ENCODE results near the gene NNT.
"Not testable (repeated sequence)": the region's sequence is repeated elsewhere in the genome, so short reads cannot be mapped to it uniquely, and the experiment has no call there.

The NNT gene

DNA sequence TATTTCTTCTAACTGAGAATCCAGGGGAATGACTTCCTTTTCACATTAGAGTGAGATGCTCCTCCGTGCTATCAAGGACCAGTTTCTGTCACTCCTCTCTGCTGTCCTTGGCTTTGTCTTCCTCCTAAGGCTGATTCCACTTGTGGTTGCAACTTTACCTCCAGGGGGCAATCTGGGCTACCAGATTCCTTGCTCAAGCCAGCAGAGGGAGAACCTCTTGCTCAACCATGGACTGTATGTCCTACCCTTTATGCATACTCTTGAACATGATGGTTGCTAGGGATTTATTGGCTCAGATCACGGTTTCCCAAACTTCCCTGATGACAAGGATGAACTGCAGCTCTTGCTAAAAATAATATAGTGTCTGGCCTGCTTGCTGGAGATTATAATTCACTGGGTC lies 24.0 kb downstream of the NNT start:
- no peak for DNase-seq (ENCODE audit: low read depth in 2 of 2)

DNA sequence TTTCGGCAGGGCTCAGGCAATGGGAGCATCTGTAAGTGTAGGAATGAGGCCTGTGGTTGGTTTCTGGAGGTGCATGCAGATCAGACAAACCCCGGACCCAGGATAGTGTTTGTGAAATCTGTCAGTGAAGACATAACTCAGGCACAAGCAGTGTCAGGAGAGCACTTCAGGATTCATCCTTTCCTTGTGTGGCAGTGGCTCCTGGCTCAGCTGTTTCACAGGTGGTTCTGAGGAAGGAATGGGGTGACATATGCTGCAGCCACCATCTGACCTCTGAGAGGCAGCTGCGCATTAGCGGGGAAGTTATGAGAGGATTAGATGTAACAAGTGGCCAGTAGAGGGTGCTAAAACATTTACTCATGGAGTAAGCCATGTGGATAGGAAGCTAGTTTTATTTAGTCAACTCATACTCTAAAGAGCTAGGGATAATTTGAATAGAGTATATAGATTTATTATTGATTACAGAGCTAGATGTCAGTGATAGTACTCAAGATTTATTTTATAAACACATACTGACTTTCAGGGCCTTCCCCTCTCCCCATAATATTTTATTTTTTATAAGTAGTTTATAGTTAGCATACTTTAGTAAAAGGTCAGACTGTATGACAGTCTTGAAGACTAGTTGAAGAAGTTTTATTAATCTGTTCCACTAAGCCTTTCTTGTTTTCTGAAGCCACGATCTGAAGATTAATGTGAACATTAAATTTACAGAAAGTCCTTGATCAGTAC lies 28.4 kb downstream of the NNT start:
- DNase-seq (ENCODE audit: low read depth in 2 of 2): peak in 1 of 2 experiments; percentile 6

DNA sequence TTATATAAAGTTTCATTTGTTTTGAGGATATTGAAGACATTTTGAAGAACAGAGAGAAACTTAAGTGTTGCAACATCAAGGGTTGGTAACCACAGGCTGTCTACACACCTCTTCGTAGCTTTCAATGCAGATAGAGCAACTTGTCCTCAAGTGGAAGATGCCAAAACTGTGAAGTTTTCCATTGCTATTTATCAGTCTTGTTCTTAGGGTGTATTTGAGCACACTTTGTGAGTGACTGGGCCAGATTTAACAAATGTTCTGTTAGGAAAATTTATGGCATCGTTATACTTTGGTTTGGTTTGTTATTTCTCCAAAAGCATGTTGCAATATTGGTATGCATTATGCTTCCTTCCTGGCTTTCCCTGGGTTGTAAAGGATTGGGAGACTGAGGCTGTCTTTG lies 31.6 kb downstream of the NNT start:
- DNase-seq (ENCODE audit: low read depth in 2 of 2): no peak

DNA sequence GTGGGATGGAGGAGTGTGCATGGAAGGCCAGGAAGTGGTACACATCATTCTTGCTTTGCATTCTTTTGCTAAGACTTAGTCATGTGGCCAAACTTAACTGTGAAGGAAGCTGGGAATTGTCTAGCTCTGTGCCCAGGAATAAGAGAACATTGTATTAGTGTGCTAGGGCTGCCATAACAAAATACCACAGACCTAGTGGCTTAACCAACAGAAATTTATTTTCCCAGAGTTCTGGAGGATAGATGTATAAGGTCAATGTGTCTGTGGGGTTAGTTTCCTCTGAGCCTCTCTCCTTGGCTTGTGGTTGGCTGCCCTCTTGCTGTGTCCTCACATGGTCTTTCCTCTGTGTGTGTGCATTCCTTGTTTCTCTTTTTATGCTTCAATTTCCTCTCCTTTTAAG lies 32.4 kb downstream of the NNT start:
- DNase-seq (ENCODE audit: low read depth in 2 of 2): no peak

DNA sequence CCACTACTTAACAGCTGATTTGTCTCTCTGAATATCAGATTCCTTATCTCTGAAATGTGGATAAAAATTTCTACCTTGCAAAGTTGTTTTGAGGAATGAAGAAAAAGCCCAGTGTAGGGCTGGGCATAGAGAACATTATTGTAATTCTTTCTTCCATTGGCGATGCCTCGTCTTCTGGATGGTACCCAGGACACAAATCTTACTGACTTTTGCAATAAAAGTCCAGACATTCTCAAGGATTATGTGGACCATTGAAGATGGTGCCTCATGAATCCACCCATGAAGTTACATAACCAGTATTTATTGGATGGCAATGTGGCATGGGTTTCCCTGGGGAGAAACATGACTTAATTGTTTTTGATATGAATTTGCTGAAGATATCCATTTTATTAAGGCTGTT lies 33.1 kb downstream of the NNT start:
- DNase-seq (ENCODE audit: low read depth in 2 of 2): no peak

DNA sequence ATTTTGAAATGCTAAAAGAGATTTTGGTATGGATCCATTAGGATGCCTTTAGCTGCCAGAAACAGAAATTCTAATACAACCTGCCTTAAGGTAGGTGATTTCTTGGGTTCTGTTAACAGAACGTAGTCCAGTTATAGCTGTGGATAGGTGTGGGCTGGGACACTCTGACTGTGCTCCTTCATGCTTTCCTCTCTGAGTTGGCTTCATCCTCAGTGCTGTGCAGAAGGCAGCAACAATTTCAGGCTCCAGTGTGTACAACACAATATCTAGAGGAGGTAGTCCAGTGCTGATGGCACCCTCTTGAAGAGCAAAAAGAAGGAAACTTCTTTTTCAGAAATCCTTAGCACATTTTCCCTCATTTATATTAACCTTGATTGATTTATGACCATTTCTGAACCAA lies 34.4 kb downstream of the NNT start:
- DNase-seq (ENCODE audit: low read depth in 2 of 2): no peak

DNA sequence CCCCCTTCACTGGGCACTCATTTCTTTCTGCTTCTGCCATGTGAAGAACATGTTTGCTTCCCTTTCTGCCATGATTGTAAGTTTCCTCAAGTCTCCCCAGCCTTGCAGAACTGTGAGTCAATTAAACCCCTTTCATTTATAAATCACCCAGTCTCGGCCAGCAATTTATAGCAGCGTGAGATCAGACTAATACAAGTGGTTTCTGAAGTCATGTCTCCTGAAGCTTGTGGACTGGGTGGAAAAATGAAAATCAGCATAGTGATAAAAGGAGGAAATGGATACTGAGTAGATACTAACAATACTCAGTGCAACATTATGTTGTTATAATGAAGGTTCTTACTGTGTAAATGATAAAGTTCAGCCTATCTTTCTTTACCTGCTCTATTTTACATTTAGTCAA lies 35.1 kb downstream of the NNT start:
- DNase-seq (ENCODE audit: low read depth in 2 of 2): no peak

DNA sequence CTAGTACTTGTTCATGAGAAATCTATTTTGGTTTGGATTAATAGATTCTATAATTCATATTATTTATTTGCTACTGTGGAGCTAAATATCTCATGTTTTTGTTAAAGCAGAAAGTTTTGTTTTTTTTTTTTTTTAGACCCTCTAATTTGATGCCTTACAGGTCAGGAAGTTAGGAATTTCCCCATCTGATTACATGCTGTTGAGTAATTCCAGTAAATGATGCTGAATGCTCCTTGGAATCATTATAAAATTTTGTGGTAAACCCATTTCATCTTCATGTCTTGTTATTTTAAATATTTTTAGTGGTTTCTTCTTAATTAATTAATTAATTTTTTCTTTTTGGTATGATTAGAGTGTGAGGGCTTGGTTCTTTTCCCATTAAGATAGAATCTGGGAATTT lies 35.6 kb downstream of the NNT start:
- no peak for DNase-seq (ENCODE audit: low read depth in 2 of 2)

DNA sequence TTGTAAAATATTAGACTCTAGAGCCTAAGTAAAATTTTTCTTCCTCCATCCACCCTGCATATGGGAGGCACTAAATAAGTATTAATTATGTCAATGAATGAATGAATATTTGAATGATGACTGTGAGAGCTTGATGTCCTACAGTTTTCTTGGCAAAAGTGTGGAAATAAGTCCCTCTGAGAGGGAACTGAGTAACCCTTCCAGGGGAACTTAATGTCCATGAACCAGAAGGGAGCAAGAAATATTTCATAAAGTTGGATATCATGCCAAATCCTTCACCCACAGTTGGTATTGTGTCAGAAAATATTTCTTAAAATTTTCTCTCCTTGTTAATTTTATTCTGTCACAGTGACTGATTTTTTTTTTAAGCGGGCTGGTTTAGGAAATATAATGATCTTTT lies 36.6 kb downstream of the NNT start:
- DNase-seq (ENCODE audit: low read depth in 2 of 2): no peak

DNA sequence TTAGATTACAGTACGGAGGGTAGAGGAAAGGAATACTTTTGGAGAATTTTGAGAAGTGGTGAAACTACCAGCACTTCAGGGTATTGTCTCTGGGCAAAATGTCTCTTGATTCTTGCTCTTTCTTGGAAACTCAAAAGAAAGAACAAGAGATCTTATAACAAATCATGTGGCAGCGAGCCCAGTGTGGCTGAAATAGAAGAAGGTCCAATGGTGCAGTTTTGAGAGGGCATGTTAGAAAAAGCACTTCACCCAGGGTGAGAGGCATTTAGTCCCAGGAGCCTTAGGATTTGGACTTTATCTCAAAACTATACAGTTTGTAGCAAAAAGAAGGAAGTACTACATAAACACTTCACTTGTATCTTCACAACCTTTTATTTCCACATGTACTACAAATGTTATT lies 39.4 kb downstream of the NNT start:
- no peak for DNase-seq (ENCODE audit: low read depth in 2 of 2)

DNA sequence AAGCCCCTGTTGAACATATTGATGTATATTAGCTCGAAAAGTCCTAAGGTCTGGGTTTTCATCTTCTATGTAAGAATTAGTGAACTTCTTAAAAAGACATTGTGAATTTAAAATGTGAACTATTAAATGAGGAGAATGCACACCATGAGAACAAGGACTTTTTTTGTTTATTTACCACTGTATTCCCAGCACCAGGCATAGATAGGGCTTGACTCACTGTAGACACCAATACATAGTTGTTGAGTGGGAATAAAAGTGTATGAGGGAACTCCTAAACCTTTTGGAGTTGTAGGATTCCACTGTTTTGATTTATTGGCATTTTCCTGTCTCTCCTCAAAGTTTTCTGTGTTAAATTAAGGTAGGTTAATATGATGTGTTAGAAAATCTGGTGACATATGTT lies 40.3 kb downstream of the NNT start:
- no peak for DNase-seq (ENCODE audit: low read depth in 2 of 2)

DNA sequence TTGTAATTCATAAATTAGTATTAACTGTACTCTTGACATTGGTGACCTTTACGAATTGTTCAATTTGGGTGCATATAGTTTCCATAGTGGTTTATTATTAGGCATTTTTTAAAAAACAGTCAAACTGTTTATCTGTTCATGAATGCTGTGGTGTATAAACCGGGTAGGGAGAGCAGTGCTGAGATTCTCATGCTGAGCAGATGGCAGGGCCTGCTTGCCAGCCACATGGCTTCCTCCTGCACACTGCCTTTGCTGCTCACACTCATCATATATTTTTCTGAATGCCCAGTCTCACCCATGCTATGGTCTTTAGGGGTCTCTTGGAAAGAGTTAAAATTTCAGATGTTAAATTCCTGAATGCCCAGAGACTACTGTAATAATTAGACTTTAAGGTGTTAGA lies 40.8 kb downstream of the NNT start:
- no peak for DNase-seq (ENCODE audit: low read depth in 2 of 2)

DNA sequence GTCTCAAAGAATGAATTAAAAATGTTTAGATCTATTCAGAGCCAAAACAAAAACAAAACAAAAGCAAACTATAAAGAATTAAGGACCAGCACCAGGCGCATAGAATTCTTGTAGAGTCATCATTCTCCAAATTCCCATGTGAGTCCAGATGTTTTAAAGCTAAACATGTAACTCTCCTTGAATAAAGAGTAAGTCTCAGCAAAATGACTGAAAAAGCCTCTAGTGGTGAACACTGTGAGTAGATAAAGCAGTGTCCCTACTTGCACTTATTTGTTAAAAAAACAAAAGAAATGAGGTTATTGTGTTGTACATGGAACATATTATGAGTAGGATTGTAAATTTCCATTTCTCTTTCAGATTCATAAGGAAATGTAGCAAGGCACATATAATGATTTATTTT lies 44.0 kb downstream of the NNT start:
- no peak for DNase-seq (ENCODE audit: low read depth in 2 of 2)

DNA sequence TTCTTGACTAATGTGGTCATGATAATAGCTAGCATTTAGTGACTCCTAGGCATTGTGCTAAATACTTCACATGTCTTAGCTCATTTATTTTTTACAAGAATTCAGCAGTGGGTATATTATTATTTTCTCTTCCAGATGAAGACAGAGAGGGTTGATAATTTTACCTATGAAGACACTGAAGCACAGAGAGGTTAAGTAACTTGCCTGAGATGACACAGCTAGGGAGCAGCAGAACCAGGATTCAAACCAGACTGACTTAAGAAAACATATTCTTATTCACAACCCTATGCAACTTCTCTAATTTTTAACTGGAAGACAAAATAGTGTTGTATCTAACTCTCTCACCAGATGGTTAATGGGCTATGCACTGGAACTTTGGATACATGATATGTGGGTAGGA lies 44.8 kb downstream of the NNT start:
- no peak for DNase-seq (ENCODE audit: low read depth in 2 of 2)

DNA sequence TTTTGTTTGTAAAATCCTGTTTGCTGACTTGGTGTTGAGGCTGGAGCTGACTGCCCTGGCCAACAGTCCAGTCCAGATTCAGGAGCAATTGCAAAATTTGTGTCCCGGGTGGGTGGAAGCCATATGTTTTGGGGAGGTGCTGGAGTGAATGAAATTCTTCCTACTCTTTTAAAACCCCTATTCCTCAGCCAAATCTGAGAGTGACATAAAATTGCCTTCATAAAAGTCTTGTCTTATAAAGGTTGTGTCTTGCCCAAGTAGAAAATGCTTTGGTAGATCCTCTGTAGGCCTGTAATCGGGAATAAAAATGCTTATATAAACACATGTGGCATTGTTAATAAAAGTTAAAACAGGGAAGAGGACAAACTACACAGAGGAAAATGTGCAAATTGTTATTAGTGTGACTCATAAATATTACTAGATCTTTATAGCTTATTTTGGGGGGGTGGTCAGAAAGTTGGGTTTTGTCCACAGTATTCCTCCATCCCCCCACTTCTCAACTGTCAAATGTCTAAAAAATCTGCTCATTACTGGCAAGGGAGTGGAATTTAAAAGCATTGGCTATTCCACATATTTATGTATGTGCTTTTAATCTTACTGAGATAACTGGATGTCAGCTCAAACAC lies 45.6 kb downstream of the NNT start:
- DNase-seq (ENCODE audit: low read depth in 2 of 2): no peak

DNA sequence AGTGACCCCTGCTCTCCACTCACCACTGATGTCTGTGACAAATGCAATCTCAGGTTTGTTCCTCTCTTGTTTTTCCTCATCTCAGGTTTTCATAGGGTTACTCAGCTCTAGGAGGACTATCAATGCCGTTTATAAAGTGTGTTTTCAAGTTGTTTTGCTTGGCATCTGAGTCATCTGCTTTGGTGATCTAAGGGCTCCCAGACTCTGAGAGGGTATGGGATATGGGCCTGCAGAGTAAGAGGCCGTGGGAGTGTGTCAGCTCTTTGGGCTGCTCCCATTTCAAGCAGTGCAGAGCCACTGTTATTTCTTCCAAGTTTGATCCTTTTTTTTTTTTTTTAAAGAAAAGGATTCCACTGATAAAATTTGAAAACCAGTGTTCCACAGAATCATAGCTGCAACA lies 46.3 kb downstream of the NNT start:
- DNase-seq (ENCODE audit: low read depth in 2 of 2): no peak

DNA sequence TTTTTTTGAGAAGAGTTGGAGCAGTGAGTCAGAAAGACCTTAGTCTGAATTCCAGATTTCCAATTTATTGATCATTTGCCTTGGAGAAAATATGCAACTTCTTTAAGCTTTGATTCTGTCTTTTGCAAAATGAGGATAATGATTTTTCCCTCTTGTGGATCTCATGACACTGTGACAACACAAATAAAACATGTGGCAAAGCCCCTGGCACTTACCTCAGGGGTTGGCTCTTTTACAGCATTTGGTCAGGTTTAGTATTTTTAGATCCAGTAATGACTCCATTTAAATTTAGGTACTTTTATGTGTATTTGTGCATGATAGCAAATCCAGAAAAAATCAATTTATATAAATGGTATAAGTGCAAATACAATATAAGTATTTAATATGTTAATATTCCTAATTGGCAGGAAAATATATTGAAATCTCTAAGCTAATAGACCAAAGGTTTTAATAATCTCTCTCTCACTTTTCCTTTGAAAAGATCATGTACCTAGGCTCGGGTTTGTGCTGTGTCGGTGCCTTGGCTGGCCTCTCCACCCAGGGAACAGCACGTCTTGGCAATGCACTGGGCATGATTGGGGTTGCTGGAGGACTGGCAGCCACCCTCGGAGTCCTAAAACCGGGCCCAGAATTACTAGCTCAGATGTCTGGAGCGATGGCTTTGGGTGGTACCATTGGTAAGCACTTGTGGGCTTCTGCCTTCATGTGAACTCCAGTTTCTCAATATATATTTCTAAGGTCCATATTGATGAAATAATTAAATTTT lies 49.7 kb downstream of the NNT start:
- DNase-seq (ENCODE audit: low read depth in 2 of 2): no peak

DNA sequence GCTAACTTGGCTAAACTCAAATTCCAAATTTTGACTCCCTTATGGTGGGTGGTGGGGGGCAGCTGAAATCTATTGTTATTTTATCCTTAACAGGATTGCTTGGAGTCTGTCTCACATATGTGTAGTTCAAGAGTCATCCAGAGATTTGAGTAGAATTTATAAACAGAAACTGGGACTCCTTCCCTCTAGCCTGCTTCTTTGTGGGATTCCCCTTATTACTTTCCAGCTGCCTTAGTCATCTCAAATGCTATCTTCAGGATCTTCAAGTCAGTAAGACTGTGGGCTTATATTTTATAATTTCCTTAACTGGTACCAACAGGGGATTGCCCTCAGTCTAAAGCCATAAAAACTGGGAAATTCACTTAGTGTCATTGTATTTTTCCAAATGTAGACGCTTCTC lies 55.5 kb downstream of the NNT start:
- DNase-seq (ENCODE audit: low read depth in 2 of 2): no peak

DNA sequence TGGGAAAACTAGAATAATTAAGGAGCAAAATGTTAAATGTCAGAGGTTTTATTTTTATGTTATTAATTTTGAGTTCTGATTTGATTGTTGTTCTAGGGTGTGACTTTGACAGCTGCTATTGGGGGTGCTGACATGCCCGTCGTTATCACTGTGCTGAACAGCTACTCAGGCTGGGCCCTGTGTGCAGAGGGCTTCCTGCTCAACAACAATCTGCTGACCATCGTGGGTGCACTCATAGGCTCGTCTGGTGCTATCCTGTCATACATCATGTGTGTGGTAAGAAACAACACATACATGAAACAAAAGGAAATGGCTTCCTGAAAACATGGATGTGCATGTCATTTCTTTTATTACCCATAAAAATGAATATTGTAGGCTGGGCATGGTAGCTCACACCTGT lies 56.1 kb downstream of the NNT start:
- no peak for DNase-seq (ENCODE audit: low read depth in 2 of 2)

DNA sequence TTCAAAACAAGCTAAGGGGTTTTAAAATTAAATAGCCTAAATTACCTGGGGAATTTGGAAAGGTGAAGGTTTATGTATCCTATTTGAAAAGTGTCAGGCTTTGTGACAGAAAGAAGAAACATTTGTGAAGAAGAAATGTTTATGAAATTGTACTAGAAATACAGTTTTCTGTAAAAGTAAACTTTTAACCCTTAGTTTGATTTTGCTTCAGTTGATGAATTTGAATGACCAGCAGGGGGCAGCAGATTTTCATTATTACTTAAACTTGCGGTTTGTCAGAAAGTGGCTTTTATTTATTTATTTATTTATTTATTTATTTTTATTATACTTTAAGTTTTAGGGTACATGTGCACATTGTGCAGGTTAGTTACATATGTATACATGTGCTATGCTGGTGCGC lies 58.1 kb downstream of the NNT start:
- DNase-seq (ENCODE audit: low read depth in 2 of 2): peak in 1 of 2 experiments; percentile 16

DNA sequence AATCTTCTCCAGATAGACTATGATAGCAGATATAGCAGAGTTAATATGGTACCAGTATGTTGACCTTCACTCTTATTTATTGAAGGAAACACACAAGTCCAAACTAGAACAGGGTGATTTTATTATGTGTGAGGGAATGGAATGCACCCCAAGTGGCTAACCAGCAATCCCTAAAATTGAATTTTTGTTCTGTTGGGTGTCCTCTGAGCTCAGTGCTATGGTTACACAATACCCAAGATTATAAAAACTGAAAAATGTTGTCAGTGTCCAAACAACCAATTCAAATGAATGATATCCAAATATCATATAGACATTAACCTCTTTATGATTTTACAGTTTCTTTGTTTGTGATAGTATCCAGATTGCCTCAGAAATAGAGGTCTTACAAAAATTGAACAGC lies 60.9 kb downstream of the NNT start:
- DNase-seq (ENCODE audit: low read depth in 2 of 2): no peak

DNA sequence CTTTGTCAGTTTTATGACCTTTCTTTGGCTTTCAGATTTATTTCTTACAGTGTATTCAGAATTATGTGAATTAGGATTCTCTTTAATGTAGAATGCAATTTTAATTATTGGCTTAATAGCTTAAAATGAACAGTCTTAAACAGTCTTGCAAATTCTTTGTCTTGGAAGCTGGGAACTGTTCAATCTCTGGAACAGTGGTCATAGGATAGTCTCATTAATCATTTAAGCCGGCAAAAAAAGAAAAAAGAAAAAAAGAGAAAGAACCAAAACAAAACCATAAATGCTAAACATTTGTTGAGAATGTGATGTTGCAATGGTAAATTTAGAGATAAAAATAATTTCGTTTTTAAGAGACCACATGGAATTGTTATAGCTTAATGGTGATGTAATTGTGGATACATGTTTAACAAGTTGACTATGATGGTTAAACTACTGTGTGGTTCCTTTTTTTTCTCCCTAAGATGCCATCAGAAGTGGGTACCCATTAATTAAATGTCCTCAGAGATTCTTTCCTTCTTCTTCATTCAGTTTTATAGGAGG lies 61.6 kb downstream of the NNT start:
- no peak for DNase-seq (ENCODE audit: low read depth in 2 of 2)

DNA sequence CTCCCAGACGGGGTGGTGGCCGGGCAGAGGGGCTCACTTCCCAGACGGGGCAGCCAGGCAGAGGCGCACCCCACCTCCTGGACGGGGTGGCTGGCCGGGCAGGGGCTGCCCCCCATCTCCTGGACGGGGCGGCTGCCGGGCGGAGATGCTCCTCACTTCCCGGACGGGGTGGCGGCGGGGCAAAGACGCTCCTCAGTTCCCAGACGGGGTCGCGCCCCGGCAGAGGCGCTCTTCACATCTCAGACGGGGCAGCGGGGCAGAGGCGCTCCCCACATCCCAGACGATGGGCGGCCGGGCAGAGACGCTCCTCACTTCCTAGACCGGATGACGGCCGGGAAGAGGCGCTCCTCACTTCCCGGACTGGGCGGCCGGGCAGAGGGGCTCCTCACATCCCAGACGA lies 62.8 kb downstream of the NNT start:
- not testable (repeated sequence) for DNase-seq (ENCODE audit: low read depth in 2 of 2)

All from stimulated activated CD4-positive, alpha-beta T cell treated with anti-CD3 and anti-CD28 coated beads, Interleukin-12 subunit alpha, Interleukin-12 subunit beta, amount 100 ng/mL, for 24 hours (primary cell).